GM19328 (cell line): ENCODE results near the gene FAM200C.

Experiments used
- ATAC-seq: cut with Tn5 transposase; IDR thresholded peaks from one replicate; pipeline ENCODE4 v1.9.1; 2021; ENCODE audit warnings: mild to moderate bottlenecking, moderate library complexity; ENCODE audit not compliant: unreplicated experiment

Gene FAM200C

DNA sequence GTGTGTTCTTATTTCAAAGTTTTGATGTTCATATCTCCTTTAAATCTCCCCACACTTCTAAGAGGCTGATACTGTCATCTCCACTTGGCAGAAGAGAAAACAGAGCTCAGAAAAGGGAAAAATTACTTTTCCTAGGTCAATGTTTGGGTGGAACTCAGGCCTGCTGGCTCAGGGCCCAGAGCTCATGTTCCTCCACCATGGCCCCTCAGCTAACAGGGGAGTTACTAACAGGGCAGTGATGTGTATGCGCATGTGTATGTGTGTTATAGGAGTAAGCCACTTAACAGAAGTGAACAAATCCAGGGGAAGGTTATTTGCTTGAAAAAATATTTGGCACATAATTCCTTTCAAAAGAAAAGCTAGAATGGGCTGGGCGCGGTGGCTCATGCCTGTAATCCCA, 32.0 kb downstream of the FAM200C start:
- ATAC-seq = no peak

DNA sequence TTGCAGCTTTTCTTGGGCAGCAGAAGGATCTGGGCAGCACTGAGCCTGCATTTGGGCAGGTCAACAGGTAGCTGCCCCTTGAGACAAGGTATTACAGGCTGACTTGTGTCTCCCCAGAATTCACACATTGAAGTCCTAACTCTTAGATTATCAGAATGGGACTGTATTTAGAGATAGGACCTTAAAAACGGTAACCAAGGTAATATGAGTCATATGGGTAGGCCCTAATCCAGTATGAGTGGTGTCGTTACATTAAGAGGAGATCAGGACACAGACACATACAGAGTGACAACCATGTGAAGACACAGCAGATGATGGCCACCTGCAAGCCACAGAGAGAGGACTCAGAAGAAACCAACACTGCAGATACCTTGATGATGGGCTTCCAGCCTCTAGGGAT, 32.6 kb downstream of the FAM200C start:
- ATAC-seq = no peak

DNA sequence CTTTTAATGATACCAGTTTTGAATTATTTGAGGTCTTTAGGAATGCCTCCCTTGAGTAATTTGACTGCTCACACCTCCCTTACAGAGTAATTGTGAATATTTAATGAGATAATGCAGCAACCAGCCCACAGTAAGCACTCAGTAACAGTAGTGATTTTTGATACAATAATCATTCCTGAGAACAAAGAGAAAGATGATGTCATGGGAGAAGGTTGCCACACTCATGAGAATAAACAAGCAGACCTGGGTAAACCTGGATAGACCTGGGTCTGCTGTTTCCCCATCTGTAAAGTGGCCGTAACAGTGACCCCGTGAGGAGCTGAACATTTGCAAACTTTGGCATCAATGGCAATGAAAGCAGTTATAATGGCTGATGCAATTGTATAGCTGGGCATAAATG, 33.6 kb downstream of the FAM200C start:
- ATAC-seq = no peak

DNA sequence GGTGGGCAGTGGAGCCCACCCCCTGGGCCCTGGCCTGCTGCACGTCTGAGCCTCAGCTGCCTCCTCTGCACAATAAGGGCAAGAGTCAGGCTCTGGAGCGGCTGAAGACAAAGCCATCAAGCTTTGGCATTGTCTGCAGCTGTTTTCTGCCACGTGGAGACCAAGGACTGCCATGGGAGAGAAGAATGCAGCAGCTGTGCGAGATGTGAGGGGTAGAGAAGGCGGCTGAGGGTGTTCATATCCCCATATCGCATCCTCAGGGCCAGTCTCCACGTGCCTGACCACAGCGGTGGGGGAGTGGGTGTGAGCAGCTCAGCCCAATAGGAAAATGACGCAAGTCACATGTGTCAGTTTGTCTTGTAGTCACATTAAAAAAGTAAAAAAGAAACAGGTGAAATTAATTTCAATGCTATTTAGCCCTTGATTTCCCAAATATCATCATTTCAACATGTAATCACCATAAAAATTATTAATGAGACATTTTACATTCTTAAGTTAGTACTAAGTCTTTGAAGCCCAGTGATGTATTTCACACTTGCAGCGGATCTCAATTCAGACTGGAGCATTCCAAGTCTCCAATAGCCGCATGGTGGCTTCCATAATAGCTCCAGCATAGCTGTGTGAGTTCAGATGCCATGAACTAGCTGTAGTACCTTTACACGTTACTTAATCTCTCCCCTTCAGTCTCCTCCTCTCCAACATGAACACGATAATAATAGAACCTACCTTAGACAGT, 36.0 kb downstream of the FAM200C start:
- no peak for ATAC-seq

DNA sequence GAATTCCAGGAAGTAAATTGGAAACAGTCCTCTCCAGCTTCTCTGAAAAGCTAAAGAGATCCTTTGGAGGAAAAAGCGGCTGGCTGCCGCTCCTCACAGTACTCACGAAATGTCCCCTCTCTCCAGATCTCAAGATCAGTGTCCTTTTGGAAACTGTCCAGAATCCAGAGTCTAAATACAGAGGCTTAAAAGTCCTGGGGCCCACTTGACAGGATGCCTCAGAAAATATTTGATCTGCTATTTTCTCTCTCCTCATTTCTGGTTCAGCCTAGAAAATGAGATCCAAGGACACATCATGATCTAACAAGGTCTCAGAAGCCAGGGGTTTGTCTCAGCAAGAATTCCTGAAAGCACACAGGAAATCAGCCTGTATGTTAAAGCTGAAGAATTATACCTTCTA, 36.6 kb downstream of the FAM200C start:
- no peak for ATAC-seq

DNA sequence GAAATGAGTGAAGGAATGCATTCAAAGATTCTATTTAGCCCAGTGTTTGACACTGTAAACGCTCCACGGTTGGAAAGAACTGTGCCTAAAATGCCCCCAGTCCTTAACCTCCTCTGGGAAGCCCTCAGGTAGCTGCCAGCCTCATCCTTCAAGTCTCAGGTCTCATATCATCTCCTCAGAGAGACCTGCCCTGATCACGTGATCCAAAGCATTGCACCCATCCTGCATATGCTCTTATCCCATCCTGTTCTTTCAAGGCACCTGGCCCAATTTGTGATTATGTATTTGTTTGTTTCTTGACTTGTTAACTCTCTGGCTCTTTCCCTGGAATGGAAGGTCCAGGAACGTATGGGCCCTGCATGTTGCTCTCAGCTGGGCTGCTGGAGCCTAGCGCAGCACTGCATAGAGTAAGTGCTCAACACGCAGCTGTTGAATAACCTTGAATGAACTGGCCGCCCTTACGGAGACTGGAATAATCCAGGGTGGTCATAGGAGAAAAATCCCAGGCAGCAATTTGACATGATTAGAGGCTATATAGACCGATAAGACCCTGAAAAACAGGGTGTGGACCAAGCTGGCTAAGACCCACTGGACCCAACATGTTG, 38.1 kb downstream of the FAM200C start:
- no peak for ATAC-seq

DNA sequence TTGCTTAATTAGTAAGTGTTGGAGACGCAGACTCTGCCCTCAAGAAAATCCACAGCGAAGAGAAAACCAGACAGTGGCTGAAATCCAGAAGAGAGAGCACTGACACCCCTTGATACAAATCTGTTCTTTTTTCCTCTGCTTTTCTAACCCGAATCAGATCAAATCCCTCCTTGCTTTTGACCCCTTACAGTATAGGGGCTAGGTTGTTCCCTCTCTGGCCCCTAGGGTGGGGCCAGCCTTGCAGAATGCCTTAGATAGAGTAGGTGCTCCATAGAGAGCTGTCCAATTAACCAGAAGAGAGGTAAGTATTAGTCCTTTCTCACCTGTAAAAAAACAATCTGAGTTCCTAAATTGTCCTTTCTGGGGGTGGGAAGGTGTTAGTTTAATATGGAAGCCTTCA, 39.5 kb downstream of the FAM200C start:
- no peak for ATAC-seq

DNA sequence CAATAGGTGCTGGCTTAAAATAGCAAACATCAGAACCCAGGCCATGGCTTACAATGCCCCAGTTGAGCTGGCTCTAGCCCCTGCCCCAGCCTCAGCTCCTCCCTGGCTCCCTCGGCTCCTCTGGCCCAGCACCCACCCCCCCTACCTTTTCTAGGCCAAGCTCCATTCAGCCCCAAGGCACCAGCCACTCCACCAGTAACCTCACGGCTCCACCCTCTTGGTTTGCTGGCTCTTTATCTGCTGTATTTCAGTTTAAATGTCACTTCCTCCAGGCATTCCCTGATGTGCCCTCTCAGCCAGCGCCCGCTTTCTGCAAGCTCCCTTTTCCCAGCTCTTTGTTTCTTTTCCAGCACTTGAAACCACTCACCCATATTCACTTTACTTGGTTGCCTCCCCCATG, 40.0 kb downstream of the FAM200C start:
- ATAC-seq = no peak

DNA sequence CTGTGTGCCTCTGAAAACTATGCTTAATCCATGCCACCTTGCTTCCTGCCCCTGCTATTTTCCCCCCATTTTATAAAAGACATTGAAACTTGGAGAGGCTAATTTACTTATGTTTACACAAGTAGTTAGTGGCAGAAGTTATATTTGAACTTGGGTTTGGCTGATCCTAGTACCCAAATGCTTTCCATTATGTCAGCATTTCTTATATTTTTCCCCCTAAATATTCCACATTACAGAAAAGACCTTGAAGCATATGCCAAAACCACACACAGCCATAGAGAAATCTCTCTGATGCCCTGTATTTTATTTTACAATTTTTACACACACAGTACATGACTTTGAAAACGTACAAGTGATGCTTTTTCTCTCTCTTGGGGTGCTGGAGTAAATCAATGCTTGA, 40.6 kb downstream of the FAM200C start:
- no peak for ATAC-seq

DNA sequence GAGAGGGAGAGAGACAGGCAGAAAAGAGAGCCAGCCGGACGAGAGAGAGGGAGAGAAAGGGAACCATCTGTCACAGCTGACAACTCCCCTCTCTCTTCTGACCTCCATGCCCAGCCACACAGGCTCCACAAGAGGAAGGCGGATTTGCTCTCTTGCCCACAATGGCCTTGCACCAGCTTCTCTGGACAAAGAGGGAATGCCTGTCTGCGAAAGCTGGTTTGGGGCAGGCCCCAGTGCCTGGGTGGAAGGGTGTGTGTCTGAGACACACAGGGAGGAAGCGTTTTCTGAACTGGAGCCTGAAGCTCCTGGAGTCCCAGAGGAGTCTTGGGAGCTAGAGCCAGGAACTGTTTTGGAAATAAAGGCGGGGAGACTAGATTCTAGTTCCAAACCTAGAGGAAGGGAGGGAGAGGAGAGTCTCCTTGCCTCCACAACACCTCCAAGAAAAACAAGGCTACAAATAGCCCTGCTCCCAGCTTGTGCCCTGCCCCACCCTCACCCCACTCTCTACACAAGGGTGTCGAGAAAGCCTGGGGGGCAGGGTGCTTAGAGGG, 41.9 kb downstream of the FAM200C start:
- no peak for ATAC-seq

DNA sequence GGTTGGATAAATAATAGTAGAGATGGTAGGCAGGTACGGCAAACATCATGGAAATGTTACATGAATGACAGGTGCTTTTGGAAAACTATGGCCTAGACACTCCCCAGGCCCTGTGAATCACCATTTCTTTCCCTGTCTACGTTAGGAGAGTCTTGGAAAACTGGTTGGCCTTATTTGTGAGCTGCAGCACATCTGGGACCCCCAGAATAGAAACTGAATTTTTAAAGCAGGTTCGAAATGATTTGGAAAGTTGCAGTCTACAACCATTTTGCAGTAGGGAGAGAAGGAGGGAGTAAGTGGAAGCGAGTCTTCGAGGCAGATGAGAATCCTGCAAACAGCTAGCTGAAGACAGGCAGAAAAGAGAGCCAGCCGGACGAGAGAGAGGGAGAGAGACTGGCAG, 42.5 kb downstream of the FAM200C start:
- ATAC-seq = no peak

DNA sequence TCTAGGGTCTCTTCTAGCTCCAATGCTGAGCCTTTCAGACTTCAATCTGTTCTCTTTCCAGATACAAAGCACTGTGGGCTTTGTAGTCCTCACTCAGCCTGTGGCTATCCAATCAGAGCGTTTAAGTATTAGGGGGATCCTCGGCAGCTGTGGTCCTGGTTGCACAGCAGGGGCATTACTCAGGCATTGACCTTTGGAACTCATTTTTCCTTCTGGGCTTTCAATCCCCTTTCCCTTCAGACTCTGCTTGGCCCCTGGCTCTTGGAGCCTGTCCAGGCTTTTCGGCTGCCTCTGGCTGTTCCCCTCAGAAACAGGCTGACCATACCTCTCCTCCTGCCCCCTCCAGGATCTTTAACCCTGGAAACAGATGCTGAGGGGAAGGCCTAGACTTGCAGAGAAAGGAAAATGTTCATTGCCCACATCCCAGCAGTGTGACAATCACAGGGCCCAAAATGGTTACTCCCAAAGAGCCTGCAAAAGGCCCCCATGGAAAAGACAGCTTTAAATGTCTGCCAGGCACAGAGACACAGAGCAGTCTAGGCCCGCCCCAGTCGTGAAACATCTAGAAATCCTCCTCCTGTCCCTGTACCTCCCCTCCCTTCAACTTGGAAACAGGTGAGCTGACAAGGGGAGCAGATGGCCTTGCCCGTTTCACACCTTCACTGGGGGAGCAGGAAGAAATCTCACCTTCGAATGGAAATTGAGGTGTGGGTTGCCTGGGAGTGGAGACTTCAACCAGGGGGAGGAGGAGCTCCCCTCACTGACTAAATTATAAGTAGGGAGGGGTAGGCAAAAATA, 43.1 kb downstream of the FAM200C start:
- no peak for ATAC-seq

DNA sequence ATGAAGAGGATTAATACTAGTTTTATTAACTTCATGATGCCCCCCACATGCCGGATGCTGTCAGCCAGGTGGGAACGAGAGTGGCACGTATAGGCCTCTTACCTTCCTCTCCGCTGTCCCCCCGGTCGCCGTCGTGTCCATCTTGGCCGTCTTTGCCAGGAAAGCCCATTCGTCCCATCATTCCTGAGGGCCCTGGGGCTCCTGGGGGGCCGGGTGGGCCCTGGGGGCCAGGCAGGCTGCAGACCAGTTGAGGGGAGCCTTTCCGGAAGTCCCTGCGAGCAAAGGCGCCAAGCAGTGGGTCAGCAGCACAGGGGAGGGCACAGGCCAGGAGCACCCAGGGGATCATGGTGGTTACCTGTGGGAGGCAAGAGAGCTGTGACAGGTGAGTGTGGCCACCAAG, 45.2 kb downstream of the FAM200C start:
- no peak for ATAC-seq

DNA sequence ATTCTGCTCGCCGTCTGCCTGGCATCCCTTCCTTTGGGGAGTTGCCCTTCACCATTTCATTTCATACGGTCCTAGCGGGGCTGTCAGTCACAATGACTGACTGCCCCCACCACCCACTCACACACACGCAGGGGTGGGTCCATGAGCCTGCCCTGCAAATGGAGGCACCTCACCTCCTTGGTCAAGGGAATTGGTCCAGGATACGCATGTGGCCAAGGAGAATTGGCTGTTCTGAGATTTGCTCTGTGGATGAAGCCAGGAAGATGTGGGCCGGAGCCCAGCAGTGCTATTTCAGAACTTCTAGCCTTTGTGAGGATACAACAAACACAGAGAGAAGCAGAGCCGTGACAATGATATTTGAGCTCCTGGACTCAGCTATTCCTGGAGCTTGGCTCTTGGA, 46.5 kb downstream of the FAM200C start:
- ATAC-seq = no peak

DNA sequence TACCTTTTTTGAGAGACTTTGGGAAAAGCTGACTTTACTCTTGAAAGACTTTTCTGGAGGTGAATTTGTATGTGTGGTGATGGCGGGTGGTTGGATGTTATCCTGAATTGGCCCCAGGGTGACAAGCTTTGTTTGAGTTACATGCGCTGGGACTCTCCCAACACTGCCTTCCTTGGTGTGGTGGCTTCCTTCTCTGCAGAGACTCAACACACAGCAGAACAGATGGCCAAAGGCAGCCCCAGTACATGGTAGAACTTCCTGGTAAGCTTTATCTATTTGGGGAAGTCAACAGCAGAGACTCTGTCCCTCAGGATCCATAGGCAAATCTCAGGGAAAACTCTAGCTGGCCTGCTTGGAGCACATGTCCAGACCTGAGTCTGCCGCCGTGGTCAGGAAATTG, 47.5 kb downstream of the FAM200C start:
- no peak for ATAC-seq

DNA sequence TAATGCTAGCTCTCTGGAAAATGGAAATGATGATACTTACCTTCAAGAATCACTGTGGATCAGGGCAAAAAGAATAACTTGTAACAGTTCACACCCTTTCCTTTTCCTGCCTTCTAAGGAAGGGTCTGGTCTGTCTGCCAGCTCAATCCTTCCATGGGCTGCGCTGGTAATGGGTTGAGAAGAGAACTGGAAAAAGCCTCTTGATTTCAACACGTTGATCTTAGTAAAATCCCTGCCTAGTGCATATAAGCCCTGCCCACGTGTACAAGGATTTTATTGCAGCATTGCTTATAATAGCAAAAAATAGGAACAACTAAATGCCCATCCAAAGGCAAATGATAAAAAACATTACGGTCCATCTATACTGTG, 49.9 kb downstream of the FAM200C start:
- ATAC-seq = no peak

DNA sequence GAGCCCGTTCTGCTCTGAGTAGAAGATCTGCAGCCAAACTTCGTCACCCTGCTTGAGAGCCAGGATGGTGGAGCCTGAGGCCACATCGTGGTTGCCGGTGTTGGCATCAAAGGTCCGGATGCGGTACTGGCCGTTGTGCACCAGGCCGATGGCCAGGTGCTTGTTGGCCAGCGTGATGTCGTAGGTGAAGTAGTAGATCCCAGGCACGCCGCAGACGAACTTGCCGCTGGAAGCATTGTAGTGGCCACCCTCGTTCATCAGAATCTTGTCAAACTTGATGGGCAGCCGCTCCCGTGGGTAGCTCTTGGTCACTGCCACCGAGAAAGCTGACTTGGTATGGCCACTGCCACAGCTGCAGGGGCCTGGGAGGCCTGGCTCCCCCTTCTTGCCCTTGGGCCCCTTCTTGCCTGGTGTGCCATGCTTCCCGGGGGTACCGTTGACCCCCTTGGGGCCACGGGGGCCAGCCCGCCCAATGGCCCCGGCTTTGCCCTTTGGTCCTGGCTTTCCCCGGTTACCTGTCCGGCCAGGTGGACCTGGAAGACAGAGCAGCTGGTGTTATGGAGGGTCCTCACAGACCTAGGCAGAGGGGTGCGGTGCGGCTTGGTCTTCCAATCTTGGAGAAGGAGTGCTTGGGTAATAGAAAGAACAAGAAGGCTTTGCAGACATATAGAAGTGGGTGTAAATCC, 50.5 kb downstream of the FAM200C start:
- ATAC-seq = no peak

DNA sequence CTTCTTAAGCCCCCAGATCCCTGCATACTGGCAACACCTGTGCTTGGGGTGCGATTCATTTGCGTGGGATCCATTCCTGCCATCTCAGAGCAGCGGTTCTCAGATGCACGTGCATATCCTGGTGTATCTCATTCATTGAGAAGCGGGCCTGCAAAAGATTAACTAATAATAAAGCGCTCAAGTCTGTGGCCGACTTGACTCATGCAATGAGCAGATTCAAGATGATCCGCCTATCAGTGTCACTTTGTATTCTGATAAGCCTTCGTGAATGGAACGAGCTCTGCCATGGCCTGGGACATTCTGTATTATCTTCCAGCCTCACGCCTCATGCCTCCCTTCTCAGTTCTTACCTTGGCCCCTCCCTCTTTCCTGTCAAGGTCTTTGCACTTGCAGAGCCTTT, 51.8 kb downstream of the FAM200C start:
- no peak for ATAC-seq

DNA sequence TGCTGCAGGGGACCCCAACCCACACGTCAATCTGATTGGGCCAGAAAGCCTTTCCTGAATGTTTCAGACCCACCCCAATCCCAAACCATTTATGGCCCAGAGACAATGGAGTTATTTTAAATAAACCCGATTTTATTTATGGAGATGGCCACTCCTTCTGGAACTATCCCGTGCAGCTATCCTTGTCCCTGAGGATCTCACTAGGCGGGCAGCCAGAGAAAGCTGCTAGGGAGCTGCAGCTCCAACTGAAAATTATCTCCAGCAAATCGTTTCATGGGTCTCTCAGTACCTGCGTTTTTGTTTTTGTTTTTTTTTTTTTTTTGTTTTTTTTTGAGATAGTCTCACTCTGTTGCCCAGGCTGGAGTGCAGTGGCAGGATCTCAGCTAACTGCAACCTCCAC, 52.4 kb downstream of the FAM200C start:
- no peak for ATAC-seq
